Coronary artery (tissue), 2 donors: ENCODE results near the gene NKAIN4.
A peak's percentile ranks its signal among the peaks of the same experiment; 100 is the strongest.

ENCODE experiments used
- DNase-seq: peaks from one replicate; pipeline ENCODE4 v3.0.0-alpha.2; 2017; ENCODE audit warnings: low spot score
- H3K27ac ChIP-seq, 2 donors: fragments of 200-600 bp; sonication (generic); one replicate each; pipeline ENCODE4 v1.5.1; 2016 to 2019
- H3K4me3 ChIP-seq: fragments of 200-600 bp; sonication (generic); 2 replicates; pipeline ENCODE4 v1.5.1; 2016; ENCODE audit warnings: mild to moderate bottlenecking, moderate library complexity
- TF ChIP-seq, protein P1 (sequence below): fragments of 200-600 bp; sonication (generic); IDR thresholded peaks from one replicate; pipeline ENCODE4 v1.5.1; 2019; ENCODE audit warnings: antibody characterized with exemption

The NKAIN4 gene

DNA sequence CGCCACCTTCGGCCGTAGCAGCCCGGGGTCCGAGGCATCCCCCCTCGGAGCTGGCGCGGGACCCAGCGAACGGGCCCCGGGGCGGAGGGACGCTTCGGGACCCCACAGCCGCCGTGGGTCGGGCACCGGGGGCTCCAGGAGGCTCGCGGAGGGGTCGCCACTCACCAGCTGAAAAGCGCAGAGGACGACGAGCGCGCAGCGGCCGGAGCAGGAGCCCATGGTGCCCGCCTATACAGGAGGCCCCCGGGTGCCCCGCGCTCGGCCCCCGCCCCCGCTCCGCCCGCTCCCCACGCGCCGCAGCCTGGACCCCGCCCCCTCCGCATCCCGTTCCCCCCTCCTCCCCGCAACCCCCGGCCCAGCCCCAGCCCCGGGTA is at the start of gene NKAIN4:
NKAIN4 (minus strand) TSS at position 232 of the 374 bp plus-strand sequence; CDS start at position 219, 13 bp downstream.
- TF ChIP-seq, protein P1, sequence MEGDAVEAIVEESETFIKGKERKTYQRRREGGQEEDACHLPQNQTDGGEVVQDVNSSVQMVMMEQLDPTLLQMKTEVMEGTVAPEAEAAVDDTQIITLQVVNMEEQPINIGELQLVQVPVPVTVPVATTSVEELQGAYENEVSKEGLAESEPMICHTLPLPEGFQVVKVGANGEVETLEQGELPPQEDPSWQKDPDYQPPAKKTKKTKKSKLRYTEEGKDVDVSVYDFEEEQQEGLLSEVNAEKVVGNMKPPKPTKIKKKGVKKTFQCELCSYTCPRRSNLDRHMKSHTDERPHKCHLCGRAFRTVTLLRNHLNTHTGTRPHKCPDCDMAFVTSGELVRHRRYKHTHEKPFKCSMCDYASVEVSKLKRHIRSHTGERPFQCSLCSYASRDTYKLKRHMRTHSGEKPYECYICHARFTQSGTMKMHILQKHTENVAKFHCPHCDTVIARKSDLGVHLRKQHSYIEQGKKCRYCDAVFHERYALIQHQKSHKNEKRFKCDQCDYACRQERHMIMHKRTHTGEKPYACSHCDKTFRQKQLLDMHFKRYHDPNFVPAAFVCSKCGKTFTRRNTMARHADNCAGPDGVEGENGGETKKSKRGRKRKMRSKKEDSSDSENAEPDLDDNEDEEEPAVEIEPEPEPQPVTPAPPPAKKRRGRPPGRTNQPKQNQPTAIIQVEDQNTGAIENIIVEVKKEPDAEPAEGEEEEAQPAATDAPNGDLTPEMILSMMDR = no peak
- peak within 1 kb of the TSS; percentile 70 for H3K4me3 ChIP-seq
- H3K27ac ChIP-seq = no peak within 1 kb of the TSS
- DNase-seq = no peak

DNA sequence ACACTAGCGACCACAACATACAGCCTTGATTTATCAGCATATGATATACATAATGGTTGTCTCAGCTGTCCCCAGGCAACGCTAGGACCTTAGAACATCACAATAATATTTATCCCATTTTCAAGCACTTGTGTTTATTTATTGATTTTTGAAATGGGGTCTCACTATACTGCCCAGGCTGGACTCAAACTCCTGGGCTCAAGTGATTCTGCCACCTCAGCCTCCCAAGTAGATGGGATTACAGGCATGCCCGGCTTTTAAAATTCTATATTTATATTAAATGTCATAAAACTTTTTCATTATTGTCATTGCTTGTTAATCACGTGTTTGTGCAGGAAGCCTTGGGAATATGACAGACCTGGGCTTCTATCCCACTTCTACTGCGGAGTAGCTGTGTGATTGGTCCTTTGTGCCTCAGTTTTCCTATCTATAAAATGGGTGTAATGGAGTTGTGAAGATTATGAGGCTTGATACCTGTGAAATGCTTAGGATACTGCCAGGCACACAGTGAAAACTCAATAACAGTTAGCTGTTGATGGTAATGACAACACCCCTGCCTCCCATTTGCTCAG is 48.9 kb upstream of the NKAIN4 start:
- no peak for DNase-seq
- TF ChIP-seq, protein P1 = no peak
- Histone ChIP-seq H3K27ac (no peak overlapping the region), H3K4me3 (no peak overlapping the region)

DNA sequence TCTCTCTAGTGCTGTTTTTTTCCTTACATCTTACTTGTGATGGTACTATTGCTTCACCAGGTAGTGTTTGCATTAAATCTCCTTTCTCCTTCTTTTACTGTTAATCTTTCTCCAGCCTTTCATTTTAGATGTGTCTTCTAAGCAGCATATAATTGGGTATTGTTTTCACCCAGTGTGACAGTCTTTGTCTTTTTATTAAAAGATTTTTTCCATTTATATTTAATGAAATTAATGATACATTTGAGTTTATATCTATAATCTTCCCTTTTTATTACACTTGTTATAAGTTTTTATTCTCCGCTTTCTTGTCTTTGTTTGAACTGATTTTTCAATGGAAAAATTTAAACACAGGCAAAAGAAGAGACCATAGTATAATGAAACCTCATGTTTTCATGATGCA is 47.4 kb upstream of the NKAIN4 start:
- no peak overlapping the region for H3K27ac ChIP-seq
- DNase-seq = no peak
- H3K4me3 ChIP-seq = no peak overlapping the region
- TF ChIP-seq, protein P1 = no peak

DNA sequence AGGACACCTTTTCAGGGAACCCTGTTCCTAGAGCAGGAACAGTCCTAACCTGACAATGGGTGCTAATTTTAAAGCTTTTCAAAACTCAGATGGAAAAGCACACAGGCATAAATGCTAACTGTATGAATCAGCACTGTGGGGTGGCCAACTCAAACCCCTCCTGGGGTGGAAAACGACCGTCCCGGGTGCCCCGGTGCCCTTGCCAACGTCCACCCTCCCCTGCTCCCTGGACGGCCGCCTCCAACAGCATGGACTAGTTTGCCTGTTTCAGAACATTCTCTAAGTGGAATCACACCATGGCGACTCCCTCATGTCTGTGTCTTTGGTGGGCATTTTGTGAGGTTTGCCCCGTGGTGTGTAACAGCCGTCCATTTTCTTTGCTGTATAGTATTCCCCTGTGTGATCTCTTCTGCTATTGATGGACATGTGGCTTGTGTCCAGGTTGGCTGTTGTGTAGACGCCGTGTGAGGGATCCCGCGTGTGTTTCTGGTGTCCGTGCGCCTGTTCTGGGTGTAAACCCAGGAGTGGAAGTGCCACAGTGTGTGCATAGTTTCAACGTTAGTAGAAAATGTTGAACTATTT is 44.6 kb upstream of the NKAIN4 start:
- TF ChIP-seq, protein P1 = no peak
- DNase-seq = no peak
- no peak overlapping the region for H3K27ac ChIP-seq
- no peak overlapping the region for H3K4me3 ChIP-seq

DNA sequence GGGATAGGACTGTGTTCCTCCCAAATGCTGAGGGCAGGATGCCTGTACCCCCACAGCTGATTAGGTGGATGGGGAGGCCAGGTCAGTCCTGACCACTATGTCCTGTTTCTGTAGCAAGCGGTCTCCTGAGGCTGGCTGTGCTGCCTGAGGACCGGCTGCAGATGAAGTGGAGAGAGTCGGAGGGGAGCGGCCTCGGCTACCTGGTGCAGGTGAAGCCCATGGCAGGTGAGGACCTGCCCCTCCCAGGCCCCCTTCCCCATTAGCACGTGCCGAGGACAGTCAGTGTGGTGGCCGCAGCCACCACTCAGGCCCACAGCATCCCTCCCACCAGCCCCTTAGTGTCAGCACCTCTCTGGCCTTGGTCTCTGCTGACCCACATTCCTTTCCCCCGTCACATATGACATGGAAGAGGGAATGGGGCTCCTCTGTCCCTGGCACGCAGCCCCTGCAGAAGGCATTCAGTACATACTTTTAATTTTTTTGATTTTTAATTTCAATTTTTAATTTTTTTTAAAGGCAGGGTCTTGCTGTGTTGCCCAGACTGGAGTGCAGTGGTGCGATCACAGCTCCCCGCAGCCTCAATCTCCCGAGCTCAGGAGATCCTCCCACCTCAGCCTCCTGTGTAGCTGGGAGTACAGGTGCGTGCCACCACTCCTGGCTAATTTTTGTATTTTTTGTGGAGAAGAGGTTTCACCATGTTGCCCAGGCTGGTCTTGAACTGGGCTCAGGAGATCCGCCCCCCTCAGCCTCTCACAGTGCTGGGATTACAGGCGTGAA is 43.7 kb upstream of the NKAIN4 start:
- no peak overlapping the region for H3K27ac ChIP-seq
- TF ChIP-seq, protein P1 = no peak
- DNase-seq = no peak
- H3K4me3 ChIP-seq = no peak overlapping the region

DNA sequence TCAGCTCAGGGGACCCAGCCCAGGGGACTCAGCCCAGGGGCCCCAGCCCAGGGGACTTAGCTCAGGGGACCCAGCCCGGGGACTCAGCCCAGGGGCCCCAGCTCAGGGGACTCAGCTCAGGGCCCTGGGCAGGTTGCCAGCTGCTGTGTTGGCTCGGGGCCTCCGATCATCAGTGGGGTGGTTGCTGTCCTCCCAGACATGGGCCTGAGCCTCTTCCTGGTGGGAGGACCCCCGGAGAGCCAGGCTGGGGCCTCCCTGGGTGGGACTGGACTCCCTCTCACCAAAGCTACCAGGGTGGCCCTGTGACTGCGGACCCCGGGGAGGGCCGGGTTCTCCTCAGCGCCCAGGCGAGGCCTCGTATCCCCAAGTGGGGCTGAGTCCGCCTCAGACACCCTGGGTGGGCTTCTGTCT is 43.1 kb upstream of the NKAIN4 start:
- no peak overlapping the region for H3K27ac ChIP-seq
- no peak for DNase-seq
- TF ChIP-seq, protein P1 = no peak
- H3K4me3 ChIP-seq = no peak overlapping the region
